Activated CD4-positive, alpha-beta T cell treated with anti-CD3 and anti-CD28 coated beads, Interleukin-10, Interleukin-2, amounts not matched to agents 100 ng/mL and 50 ng/mL, durations not matched to agents 16 hours and 8 hours (primary cell): Measurements from ENCODE around the gene TTC28.
"Not testable (repeated sequence)": the region's sequence is repeated elsewhere in the genome, so short reads cannot be mapped to it uniquely, and the experiment has no call there.

ENCODE experiments used
- DNase-seq: peaks from one replicate; pipeline ENCODE4 v3.0.0-alpha.2; 2020

The TTC28 gene

GRCh38 chr22:28077166-28077565, 602.5 kb downstream of the TTC28 start:
- no peak for DNase-seq

GRCh38 chr22:28075358-28075981, 604.2 kb downstream of the TTC28 start:
- no peak for DNase-seq

- DNase-seq: no peak
Observed at GRCh38 chr22:28074526-28074925, 605.1 kb downstream of the TTC28 start.

GRCh38 chr22:28072066-28072465, 607.6 kb downstream of the TTC28 start:
- DNase-seq: no peak

GRCh38 chr22:28068826-28069225, 610.8 kb downstream of the TTC28 start:
- no peak for DNase-seq

- no peak for DNase-seq
Observed at GRCh38 chr22:28064920-28065319, 614.7 kb downstream of the TTC28 start.

GRCh38 chr22:28063656-28064055, 616.0 kb downstream of the TTC28 start:
- DNase-seq: no peak

GRCh38 chr22:28060594-28060993, 619.0 kb downstream of the TTC28 start:
- DNase-seq: not testable (repeated sequence)

GRCh38 chr22:28058036-28058435, 621.6 kb downstream of the TTC28 start:
- DNase-seq: no peak

GRCh38 chr22:28054819-28055208, 624.8 kb downstream of the TTC28 start:
- no peak for DNase-seq

- no peak for DNase-seq
Observed at GRCh38 chr22:28053896-28054818, 625.5 kb downstream of the TTC28 start.

GRCh38 chr22:28052825-28053269, 626.8 kb downstream of the TTC28 start:
- DNase-seq: no peak

- DNase-seq: peak; percentile 31
Observed at GRCh38 chr22:28051787-28052356, 627.8 kb downstream of the TTC28 start.

- no peak for DNase-seq
Observed at GRCh38 chr22:28051091-28051786, 628.4 kb downstream of the TTC28 start.

- DNase-seq: no peak
Observed at GRCh38 chr22:28048529-28048928, 631.1 kb downstream of the TTC28 start.

- DNase-seq: no peak
Observed at GRCh38 chr22:28047740-28048139, 631.9 kb downstream of the TTC28 start.

GRCh38 chr22:28046100-28046499, 633.5 kb downstream of the TTC28 start:
- DNase-seq: no peak

GRCh38 chr22:28044546-28045173, 635.0 kb downstream of the TTC28 start:
- no peak for DNase-seq

GRCh38 chr22:28043266-28043665, 636.4 kb downstream of the TTC28 start:
- no peak for DNase-seq

GRCh38 chr22:28034760-28035401, 644.8 kb downstream of the TTC28 start:
- no peak for DNase-seq

GRCh38 chr22:28034145-28034759, 645.4 kb downstream of the TTC28 start:
- DNase-seq: no peak

GRCh38 chr22:28032861-28033260, 646.8 kb downstream of the TTC28 start:
- DNase-seq: no peak
